ENCODE data around the gene SLC25A2. TPM values are rescaled to one million over a fixed set of nuclear protein-coding genes. Genes with fewer than 3 reads are reported as not detected.
"Not testable (repeated sequence)": the region's sequence is repeated elsewhere in the genome, so short reads cannot be mapped to it uniquely, and the experiment has no call there.

The SLC25A2 gene
- polyA plus RNA-seq (ENCODE audit: insufficient read depth in 1 of 5, insufficient read length in 5 of 5, low replicate concordance in 1 of 5) = under 1 TPM; 0.08 to 0.26 (median 0.17) TPM
- long read RNA-seq, donor 1 = 0 reads
- long read RNA-seq, donor 2 = 0 reads
- long read RNA-seq, donor 3 = 0 reads
- long read RNA-seq, donor 4 = 0 reads
- long read RNA-seq, donor 5 = 0 reads
- long read RNA-seq, donor 6 = 0 reads
- long read RNA-seq, donor 7 = 0 reads
- long read RNA-seq, donor 8 = 0 reads

DNA sequence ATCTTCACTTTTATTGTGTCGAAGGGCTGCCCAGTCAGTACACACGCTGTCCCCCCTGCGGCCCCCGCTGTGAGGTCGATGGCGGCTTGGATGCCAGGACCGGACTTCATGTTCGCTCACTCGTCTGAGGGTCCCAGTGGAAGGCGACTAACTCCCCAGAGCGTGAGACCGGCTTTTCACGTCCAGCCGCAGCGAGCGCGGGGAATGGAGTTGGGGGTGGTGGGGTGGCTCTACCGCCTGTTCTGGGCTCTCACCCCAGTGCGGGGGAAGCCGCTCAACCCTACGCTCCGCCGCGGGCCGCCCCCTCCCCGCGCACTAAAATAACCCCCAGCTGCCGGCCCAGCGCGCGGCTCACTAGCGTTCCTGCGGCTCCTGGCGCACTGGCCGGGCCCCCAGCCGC, at the start of gene SLC25A2:
SLC25A2 (minus strand) TSS at position 294 of the 400 bp plus-strand sequence; CDS start at position 110, 184 bp downstream.
- DNase-seq = no peak

DNA sequence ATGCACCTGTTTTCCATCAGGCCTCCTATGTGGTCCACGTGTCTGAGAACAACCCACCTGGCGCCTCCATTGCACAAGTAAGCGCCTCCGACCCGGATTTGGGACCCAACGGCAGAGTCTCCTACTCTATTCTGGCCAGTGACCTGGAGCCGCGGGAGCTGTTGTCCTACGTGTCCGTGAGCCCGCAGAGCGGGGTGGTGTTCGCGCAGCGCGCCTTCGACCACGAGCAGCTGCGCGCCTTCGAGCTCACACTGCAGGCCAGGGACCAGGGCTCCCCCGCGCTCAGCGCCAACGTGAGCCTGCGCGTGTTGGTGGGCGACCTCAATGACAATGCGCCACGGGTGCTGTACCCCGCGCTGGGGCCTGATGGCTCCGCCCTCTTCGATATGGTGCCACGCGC, 47.7 kb upstream of the SLC25A2 start:
- DNase-seq = no peak

DNA sequence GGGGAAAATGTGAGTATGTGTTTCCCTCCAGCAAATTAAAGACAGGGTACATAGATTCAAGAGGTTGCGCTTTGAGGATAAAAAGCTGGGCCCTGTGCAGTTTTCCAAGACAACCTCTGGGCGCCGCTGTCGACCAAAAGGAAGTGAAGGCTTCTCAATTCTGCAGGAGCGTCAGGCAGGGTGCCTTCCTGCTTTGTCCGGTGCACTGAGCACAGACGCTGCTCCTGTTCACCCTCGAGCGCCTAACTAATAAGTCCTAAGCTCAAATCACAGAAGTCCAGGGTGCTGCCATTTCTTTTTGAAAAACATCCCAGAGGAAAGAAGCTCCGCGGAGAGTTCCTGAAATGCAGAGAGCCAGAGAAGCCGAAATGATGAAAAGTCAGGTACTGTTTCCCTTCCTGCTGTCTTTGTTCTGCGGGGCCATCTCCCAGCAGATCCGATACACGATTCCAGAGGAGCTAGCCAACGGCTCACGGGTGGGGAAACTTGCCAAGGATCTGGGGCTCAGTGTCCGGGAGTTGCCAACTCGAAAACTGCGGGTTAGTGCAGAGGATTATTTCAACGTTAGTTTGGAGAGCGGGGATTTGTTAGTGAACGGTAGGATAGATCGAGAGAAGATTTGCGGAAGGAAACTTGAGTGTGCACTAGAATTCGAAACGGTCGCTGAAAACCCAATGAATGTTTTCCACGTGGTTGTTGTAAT, 46.2 kb upstream of the SLC25A2 start, which contains the start of gene PCDHGB1:
PCDHGB1 (plus strand) TSS at position 183 of the 703 bp plus-strand sequence; CDS start at position 345, 162 bp downstream.
- no peak for DNase-seq

DNA sequence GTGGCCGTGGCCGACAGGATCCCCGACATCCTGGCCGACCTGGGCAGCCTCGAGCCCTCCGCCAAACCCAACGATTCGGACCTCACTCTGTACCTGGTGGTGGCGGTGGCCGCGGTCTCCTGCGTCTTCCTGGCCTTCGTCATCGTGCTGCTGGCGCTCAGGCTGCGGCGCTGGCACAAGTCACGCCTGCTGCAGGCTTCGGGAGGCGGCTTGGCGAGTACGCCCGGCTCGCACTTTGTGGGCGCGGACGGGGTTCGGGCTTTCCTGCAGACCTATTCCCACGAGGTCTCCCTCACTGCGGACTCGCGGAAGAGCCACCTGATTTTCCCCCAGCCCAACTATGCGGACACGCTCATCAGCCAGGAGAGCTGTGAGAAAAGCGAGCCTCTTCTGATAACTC, 42.2 kb upstream of the SLC25A2 start:
- not testable (repeated sequence) for DNase-seq

DNA sequence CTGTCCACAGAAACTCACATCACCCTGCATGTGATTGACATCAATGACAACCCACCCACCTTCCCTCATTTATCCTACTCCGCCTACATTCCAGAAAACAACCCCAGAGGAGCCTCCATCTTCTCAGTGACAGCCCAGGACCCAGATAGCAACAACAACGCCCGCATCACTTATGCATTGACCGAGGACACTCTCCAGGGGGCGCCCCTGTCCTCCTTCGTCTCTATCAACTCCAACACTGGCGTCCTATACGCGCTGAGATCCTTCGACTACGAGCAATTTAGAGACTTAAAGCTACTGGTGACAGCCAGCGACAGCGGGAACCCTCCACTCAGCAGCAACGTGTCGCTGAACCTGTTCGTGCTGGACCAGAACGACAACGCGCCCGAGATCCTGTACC, 41.5 kb upstream of the SLC25A2 start:
- DNase-seq = no peak

- no peak for DNase-seq
These were observed 40.2 kb upstream of the SLC25A2 start for GRCh38 chr5:141343953-141344463.

- DNase-seq = no peak
These were observed 39.5 kb upstream of the SLC25A2 start, which contains the start of gene PCDHGA3 for GRCh38 chr5:141343242-141343952. PCDHGA3 (plus strand) TSS chr5:141343829; CDS start chr5:141344034, 205 bp downstream.

DNA sequence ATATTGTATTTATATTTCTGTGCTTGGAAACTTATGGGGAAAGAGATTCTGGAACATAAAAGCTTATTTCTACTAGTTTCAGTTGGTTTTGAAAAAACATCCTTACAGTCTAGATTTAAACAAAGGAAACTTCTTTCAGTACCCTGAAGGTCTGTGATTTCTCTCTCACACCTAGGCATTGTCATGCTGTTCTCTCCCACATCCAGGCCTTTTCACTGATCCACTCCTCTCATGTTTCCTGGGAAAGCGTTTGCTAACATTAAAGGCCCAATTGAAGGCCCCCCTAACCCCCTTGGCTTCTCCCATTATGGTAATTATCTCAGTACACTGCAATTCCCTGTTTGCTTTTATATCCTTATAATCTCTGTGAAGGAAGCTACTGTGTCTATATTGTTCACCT, 38.9 kb upstream of the SLC25A2 start:
- DNase-seq = no peak

DNA sequence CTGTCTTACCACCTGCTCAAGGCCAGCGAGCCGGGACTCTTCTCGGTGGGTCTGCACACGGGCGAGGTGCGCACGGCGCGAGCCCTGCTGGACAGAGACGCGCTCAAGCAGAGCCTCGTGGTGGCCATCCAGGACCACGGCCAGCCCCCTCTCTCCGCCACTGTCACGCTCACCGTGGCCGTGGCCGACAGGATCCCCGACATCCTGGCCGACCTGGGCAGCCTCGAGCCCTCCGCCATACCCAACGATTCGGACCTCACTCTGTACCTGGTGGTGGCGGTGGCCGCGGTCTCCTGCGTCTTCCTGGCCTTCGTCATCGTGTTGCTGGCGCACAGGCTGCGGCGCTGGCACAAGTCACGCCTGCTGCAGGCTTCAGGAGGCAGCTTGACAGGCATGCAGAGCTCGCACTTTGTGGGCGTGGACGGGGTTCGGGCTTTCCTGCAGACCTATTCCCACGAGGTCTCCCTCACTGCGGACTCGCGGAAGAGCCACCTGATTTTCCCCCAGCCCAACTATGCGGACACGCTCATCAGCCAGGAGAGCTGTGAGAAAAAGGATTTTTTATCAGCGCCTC, 37.0 kb upstream of the SLC25A2 start:
- DNase-seq = not testable (repeated sequence)

DNA sequence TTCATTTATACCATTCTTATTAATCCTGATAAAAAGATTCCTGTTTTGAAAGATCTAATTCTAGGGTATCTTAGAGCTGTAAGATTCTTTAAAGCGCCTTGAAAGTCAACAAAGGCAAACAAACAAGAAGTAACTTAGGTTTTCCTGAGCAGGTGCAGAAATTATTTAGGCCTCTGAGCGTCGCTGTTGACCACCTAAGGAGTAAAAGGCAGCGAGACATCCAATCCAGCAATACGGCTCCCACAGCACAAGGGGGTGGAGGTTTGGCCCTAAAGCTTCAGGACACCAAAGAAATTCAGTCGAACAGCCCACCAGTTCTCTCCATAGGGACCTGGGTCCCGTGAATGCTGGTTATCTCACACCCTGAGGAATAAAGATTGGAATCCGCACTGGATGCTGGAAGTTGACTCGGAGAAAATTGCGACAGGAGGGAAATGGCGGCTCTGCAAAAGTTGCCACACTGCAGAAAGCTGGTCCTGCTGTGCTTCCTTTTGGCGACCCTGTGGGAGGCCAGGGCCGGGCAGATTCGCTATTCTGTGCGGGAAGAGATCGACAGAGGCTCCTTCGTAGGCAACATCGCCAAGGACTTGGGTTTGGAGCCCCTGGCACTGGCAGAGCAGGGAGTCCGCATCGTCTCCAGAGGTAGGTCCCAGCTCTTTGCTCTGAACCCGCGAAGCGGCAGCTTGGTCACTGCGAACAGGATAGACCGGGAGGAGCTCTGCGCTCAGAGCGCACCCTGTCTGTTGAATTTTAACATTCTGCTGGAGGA, 34.9 kb upstream of the SLC25A2 start, which contains the start of gene PCDHGA2:
PCDHGA2 (plus strand) TSS at position 223 of the 769 bp plus-strand sequence.
- DNase-seq = peak in 1 of 2 donors; percentile 23

- not testable (repeated sequence) for DNase-seq
These were observed 28.7 kb upstream of the SLC25A2 start for GRCh38 chr5:141332571-141332970.

DNA sequence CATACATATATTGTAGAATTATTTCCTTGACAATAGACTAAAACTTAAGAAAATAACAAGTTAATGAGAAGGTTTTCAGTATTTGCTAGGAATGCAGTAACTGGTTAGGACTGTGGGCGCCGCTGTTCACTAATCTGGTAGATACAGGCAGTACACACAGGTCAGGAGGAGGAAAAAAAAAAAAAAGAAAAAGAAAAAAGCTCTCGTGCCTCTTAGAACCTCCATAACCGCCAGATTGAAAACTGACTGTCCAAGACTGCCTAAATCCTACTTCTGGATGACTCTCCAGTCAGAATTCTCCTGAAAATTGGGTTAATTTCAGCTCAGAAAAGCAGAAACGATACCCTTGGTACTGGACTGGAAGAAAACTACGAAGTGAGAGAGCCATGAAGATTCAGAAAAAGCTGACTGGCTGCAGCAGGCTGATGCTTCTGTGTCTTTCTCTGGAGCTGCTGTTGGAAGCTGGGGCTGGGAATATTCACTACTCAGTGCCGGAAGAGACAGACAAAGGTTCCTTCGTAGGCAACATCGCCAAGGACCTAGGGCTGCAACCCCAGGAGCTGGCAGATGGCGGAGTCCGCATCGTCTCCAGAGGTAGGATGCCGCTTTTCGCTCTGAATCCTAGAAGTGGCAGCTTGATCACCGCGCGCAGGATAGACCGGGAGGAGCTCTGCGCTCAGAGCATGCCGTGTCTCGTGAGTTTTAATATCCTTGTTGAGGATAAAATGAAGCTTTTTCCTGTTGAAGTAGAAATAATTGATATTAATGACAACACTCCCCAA, 26.6 kb upstream of the SLC25A2 start, which contains the start of gene PCDHGA1:
PCDHGA1 (plus strand) TSS at position 216 of the 782 bp plus-strand sequence.
- DNase-seq = no peak

DNA sequence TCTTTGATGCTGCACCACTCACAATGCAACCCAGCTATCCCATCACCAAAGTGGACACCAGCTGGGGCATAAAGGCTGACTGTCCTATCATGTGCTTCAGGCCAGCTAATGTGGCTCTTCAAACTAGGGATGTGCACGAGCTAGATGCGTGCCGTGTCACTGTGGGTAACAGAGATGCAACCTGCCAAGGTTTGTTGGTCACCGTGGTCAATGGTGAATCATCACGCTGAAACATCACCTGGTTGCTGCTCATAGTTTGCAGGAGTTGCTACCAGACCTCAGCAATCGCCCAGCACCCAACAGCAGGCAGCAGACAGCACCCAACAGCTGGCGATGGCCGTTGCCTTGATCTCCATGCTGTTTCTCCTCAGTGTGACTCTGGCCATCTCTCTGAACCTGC, 24.4 kb upstream of the SLC25A2 start:
- no peak for DNase-seq

- peak in 1 of 2 donors; percentile 23 for DNase-seq
These were observed 22.4 kb upstream of the SLC25A2 start for GRCh38 chr5:141326088-141326854.

DNA sequence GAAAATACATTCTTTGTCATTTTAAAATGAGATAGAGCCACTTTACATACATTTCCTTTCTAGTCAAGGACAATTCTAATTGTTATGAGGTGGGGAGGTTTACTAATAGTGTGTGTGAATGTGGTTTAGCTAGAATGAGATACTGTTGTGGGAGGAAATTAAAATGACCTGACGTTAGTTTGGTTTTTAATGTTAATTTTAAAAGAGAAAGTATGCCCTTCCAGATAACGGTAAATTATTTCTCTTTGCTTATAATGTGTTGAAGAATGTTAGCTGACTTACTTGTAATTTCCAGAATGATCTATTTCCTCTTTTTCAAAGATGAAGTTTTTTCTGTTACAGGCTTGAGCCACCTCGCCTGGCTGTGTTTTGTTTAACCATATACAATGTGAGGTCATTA, 18.4 kb upstream of the SLC25A2 start:
- DNase-seq = no peak

DNA sequence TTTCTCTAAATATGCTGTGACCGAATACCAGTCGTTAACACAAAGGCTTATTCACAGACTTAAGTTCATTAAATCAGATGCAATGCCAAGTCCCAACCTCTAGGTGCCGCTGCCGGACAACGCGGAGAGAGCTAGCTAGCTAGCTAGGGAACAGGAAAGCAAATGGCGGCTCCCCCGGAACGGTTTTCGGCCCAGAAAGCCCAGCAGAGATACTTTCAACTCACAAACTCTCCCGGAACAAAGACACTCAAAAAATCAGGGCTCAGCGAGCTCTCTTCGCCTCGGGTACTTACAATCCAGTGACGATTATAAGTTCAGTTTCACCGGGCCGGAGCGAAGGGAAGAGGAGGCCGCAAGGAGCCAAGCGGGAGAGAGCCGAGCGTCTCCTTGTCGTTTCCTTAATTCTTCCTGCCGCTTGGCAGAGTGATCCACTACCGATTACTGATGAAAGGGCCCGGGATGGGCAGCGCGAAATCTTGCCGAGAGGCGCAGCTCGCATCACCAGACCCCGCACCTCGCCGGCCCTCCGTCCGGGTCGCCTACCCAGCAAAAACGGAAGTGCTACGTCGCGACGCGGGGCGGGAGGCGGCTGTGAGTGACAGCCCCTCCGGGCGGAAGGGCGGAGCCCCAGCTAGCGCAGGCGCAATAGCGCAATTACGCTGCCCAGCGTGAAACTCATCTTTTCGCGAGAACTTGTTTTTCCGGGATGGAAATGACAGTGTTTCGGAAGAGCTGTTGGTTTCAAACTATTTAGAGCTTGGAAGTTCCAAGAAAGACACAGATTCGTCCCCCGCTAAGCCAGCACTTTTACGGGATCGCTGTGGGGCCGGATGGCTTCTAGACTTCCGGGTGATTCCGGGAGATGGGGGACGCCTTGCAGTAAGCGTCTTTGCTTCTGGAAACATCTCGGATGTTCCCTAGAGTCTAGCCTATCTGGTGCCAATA, 16.6 kb upstream of the SLC25A2 start, which contains the start of gene TAF7:
TAF7 (minus strand) TSS at position 560 of the 945 bp plus-strand sequence. CDS start 740 bp downstream, outside the sequence.
- DNase-seq = peak; percentile 95 to 96

DNA sequence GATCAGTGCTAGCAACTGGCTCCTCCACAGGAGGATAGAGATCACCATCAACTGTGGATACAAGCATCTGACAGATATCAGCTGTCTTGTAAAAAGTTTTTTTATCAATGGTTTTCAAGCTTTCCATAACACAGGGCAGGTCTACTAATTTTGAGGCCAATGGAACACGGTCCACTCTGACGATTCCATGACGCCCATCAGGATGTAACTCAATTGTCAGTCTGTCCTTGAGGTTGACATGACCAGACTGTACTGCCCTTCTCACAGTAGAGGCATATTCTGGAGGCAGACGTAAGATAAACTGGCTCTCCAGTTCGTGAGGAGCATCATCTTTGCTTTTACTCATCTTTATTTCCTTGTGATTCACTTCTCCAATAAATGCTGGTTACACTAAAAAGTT, 15.8 kb upstream of the SLC25A2 start:
- no peak for DNase-seq

GRCh38 chr5:141319202-141319601, 15.4 kb upstream of the SLC25A2 start:
- no peak for DNase-seq

All from right lung (tissue), 10 donors.